Neuron (in vitro differentiated cells): ENCODE results near the gene PRKCE.

Experiments used
- H2AFZ ChIP-seq: one replicate; pipeline ENCODE4 v1.6.1; 2013; ENCODE audit warnings: low read depth, mild to moderate bottlenecking, inconsistent platforms, low read length, moderate library complexity
- H3K27me3 ChIP-seq: one replicate; pipeline ENCODE4 v1.6.1; 2013; ENCODE audit warnings: low read length; ENCODE audit not compliant: insufficient read depth
- H3K36me3 ChIP-seq: one replicate; pipeline ENCODE4 v1.6.1; 2013; ENCODE audit warnings: low read length; ENCODE audit not compliant: insufficient read depth
- H3K4me1 ChIP-seq: one replicate; pipeline ENCODE4 v1.6.1; 2013; ENCODE audit warnings: low read length; ENCODE audit not compliant: insufficient read depth
- H3K4me3 ChIP-seq: 2 replicates; pipeline ENCODE4 v1.5.1; 2013; ENCODE audit warnings: mild to moderate bottlenecking, low read length, moderate library complexity
- H3K9me3 ChIP-seq: one replicate; pipeline ENCODE4 v1.6.1; 2013; ENCODE audit warnings: low read length

PRKCE gene

GRCh38 chr2:45867800-45868199, 216.3 kb downstream of the PRKCE start:
- Histone ChIP-seq H3K36me3 (no peaks in the 10 kb centered on the region), H3K4me1 (no peaks in the 10 kb centered on the region), H3K4me3 (no peak overlapping the region), H3K9me3 (no peaks in the 10 kb centered on the region), H2AFZ (no peak overlapping the region), H3K27me3 (no peaks in the 10 kb centered on the region)

- Histone ChIP-seq H3K4me3 (no peak overlapping the region), H2AFZ (no peak overlapping the region)
Observed at GRCh38 chr2:45869165-45869501, 217.7 kb downstream of the PRKCE start.

GRCh38 chr2:45871025-45871424, 219.6 kb downstream of the PRKCE start:
- Histone ChIP-seq H3K36me3 (no peaks in the 10 kb centered on the region), H3K4me3 (no peak overlapping the region), H3K4me1 (no peaks in the 10 kb centered on the region), H3K27me3 (no peaks in the 10 kb centered on the region), H3K9me3 (no peaks in the 10 kb centered on the region), H2AFZ (no peak overlapping the region)

More at GRCh38 chr2:45869165-45869501, 217.7 kb downstream of the PRKCE start:
- Histone ChIP-seq H3K9me3 (no peaks in the 10 kb centered on the region), H3K36me3 (no peaks in the 10 kb centered on the region), H3K4me1 (no peaks in the 10 kb centered on the region), H3K27me3 (no peaks in the 10 kb centered on the region)

DNA sequence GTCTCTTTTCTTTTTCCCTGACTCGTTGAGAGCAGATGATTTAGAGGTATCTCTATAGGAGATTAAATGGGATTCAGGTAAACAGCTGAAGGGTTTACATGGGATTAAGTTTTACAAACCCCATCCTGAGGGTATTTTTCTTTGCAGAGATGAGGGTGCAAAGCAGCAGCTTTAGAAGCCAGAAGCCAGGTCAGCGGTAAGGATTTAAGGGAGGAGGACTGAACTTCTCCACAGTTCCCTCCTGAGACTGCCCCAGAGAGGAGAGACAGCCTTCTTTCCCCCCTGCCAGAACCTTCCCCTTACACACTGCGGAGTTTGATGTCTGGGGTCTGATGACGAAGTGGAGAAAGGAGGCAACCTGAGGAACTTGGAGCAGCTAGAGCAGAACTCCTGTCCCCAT, 220.1 kb downstream of the PRKCE start:
- H3K27me3 ChIP-seq, result no peaks in the 10 kb centered on the region
- no peaks in the 10 kb centered on the region for H3K4me1 ChIP-seq
- H3K9me3 ChIP-seq, result no peaks in the 10 kb centered on the region
- H3K4me3 ChIP-seq, result no peak overlapping the region
- no peaks in the 10 kb centered on the region for H3K36me3 ChIP-seq
- H2AFZ ChIP-seq, result no peak overlapping the region

- Histone ChIP-seq H2AFZ (no peak overlapping the region), H3K36me3 (no peaks in the 10 kb centered on the region), H3K4me1 (no peaks in the 10 kb centered on the region), H3K4me3 (no peak overlapping the region), H3K9me3 (no peaks in the 10 kb centered on the region), H3K27me3 (no peaks in the 10 kb centered on the region)
Observed at GRCh38 chr2:45872211-45872610, 220.7 kb downstream of the PRKCE start.

GRCh38 chr2:45874344-45874743, 222.9 kb downstream of the PRKCE start:
- H3K27me3 ChIP-seq, result no peaks in the 10 kb centered on the region
- no peak overlapping the region for H3K4me3 ChIP-seq
- no peak overlapping the region for H2AFZ ChIP-seq
- no peaks in the 10 kb centered on the region for H3K36me3 ChIP-seq
- H3K9me3 ChIP-seq, result peaks cover 2% of the 10 kb centered on the region
- no peaks in the 10 kb centered on the region for H3K4me1 ChIP-seq

DNA sequence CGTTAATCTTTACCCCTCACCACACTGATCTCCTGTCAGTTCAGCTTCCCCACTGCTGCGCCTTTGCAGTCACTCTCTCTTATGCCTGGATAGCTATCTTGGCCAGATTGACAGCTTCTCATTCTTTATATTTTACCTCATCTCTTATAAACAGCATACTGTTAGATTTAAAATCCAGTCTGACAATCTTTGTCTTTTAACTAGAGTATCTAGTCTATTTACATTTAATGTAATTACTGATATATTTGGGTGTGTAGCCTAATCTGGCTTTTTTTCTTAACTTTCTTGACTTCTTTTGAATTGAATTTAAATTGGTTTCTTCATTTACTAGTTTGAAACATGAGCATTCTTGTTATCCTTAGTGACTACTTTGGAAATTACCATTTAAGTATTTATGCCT, 225.1 kb downstream of the PRKCE start:
- no peaks in the 10 kb centered on the region for H3K27me3 ChIP-seq
- H3K36me3 ChIP-seq, result no peaks in the 10 kb centered on the region
- H3K9me3 ChIP-seq, result peaks cover 4% of the 10 kb centered on the region
- no peaks in the 10 kb centered on the region for H3K4me1 ChIP-seq
- H2AFZ ChIP-seq, result no peak overlapping the region
- no peak overlapping the region for H3K4me3 ChIP-seq

- H3K4me3 ChIP-seq, result no peak overlapping the region
- no peaks in the 10 kb centered on the region for H3K27me3 ChIP-seq
- peaks cover 4% of the 10 kb centered on the region for H3K9me3 ChIP-seq
- no peak overlapping the region for H2AFZ ChIP-seq
- no peaks in the 10 kb centered on the region for H3K36me3 ChIP-seq
- no peaks in the 10 kb centered on the region for H3K4me1 ChIP-seq
Observed at GRCh38 chr2:45879406-45879805, 227.9 kb downstream of the PRKCE start.

DNA sequence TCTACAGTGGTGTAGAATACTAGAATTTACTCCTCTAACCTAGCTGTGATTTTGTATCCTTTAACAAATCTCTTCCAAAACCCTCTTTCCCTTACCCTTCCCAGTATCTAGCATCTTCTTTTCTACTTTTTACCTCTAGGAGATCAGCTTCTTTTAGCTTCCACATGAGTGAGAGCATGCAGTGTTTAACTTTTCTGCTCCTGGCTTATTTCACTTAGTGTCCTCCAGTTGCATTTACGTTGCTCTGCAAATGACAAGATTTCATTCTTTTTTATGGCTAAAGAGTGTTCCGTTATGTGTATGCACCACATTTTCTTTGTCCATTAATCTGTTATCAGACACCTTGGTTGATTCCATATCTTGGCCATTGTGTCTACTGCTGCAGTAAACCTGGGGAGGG, 228.5 kb downstream of the PRKCE start:
- Histone ChIP-seq H3K36me3 (no peaks in the 10 kb centered on the region), H3K4me1 (peaks cover under 1% of the 10 kb centered on the region), H3K27me3 (no peaks in the 10 kb centered on the region), H3K4me3 (no peak overlapping the region), H3K9me3 (peaks cover 4% of the 10 kb centered on the region), H2AFZ (no peak overlapping the region)

DNA sequence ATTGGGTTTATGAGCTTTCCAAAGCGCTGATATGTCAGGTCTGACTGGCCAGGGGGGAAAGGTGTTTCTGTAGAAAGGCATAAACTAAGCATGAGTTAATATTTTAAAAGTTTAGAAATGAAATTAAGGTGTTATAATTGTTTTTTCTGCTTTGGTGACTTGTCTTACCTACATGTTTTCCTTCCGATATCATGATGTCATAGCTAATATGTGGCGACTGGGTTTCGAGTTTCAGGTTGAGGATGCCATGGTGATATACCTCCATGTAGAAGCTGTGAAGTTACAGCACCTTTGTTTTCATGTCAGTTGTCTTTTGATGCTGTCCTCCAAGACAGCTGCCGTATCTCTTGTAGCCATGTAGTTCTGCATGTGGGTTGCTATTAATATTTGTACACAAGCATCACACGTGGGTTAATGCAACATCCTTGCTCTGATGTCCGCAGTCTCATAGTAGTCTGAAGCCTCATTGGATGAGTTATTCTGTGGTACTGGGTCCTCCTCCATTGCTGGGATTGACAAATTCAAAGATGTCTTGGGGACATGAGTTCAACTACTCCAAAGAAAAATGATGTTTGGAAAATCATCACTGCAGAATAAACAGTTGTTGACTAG, 230.6 kb downstream of the PRKCE start:
- Histone ChIP-seq H2AFZ (no peak overlapping the region), H3K9me3 (peaks cover 4% of the 10 kb centered on the region)

GRCh38 chr2:45882707-45883602, 231.5 kb downstream of the PRKCE start:
- Histone ChIP-seq H3K4me3 (no peak overlapping the region), H3K36me3 (no peaks in the 10 kb centered on the region), H3K9me3 (peaks cover 4% of the 10 kb centered on the region), H3K27me3 (no peaks in the 10 kb centered on the region), H3K4me1 (peaks cover 14% of the 10 kb centered on the region), H2AFZ (no peak overlapping the region)

More for the DNA sequence above, 230.6 kb downstream of the PRKCE start:
- H3K27me3 ChIP-seq, result no peaks in the 10 kb centered on the region
- no peak overlapping the region for H3K4me3 ChIP-seq
- peaks cover 14% of the 10 kb centered on the region for H3K4me1 ChIP-seq
- no peaks in the 10 kb centered on the region for H3K36me3 ChIP-seq

DNA sequence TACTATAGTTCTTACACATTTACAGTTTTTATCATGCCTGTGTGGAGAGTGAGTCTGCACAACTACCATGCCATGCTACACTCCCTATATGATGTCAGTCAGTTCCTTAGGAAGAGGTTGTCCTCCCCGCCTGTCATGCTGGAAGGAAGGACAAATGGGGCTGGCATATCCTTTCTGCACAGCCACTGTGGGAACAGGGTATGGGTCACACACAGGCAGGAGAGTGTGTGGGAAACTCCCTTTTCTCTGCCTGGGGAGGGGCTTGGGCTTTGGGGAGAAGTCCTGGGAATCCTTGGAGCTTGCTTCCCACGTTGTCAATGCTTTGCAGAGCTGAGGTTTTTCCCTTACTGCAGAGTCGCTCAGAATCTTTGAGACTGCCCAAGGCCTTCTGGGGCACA, 232.1 kb downstream of the PRKCE start:
- Histone ChIP-seq H3K9me3 (peaks cover 4% of the 10 kb centered on the region), H2AFZ (no peak overlapping the region), H3K4me1 (peaks cover 14% of the 10 kb centered on the region), H3K27me3 (no peaks in the 10 kb centered on the region), H3K36me3 (no peaks in the 10 kb centered on the region), H3K4me3 (no peak overlapping the region)

DNA sequence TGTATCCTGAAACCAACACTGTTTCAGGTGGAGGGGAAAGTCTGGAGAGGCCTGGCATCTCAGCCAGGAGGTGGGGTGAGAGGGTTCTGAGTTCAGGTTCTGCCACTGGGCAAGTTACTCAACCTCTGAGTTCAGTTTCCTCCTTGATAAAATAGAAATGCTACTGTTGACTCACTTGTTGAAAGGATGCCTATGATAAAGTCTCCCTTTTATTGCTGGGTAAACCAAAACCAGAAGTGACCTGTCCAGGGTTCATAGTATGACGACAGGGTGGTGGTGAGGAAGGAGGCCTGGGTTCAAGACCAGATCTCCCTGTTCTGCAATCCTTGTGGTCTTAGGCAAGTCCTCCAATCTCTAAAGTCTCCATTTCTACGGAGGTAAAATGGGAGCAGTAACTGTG, 232.7 kb downstream of the PRKCE start:
- H3K36me3 ChIP-seq, result no peaks in the 10 kb centered on the region
- peaks cover 4% of the 10 kb centered on the region for H3K9me3 ChIP-seq
- H3K27me3 ChIP-seq, result no peaks in the 10 kb centered on the region
- H3K4me1 ChIP-seq, result peaks cover 14% of the 10 kb centered on the region
- H2AFZ ChIP-seq, result no peak overlapping the region
- no peak overlapping the region for H3K4me3 ChIP-seq
